Measurements from ENCODE around the gene TFF1. TPM values are rescaled to one million over a fixed set of nuclear protein-coding genes. Genes with fewer than 3 reads are reported as not detected.

TFF1 gene
- total RNA-seq, 2 donors from 2014 or later, result 0.97 to 1.7 TPM

DNA sequence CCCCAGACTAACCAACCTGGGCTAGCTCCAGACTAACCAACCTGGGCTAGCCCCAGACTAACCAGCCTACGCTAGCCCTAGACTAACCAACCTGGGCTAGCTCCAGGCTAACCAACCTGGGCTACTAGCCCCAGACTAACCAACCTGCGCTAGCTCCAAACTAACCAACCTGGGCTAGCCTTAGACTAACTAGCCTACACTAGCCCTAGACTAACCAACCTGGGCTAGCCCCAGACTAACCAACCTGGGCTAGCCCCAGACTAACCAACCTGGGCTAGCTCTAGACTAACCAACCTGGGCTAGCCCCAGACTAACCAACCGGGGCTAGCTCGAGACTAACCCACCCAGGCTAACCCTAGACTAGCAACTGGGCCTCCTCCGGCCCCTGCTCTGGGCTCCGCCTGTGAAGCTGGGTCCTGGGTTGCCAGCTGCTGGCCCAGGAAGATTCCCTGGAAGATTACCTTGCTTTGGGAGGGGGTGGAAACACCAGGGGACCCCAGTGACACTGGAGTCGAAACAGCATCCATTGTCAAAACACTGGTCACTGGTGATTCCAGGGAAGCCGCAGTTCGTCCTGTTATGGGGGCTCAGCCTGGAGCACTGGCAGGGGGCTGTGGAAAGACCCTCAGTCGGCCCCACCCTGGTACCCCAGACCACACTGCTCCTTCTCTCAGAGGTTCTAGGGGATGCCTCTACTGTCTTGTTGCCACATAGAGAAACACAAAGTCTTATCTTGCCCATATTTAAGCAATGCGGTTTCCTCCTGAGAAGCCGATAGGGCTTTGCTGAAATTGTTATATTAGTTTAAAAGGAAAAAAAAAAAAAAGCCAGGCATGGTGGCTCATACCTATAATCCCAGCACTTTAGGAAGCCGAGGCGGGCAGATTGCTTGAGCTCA lies 16.7 kb downstream of the TFF1 start:
- peaks cover 4 to 13% of the 10 kb centered on the region in 2 donors for H3K9me3 Mint-ChIP-seq
- DNase-seq (no peak), ATAC-seq (replicated peaks in 1 of 2) (no peak)
- no peaks in the 10 kb centered on the region for H3K4me1 Mint-ChIP-seq (ENCODE audit: low read depth)
- H3K27ac Mint-ChIP-seq, result no peak overlapping the region
- H3K36me3 Mint-ChIP-seq (ENCODE audit: insufficient read depth in 2 of 2), result peaks cover 0 to 6% of the 10 kb centered on the region in 2 donors
- H3K27me3 Mint-ChIP-seq (ENCODE audit: low read depth), result no peaks in the 10 kb centered on the region
- no peak overlapping the region for H3K4me3 Mint-ChIP-seq

DNA sequence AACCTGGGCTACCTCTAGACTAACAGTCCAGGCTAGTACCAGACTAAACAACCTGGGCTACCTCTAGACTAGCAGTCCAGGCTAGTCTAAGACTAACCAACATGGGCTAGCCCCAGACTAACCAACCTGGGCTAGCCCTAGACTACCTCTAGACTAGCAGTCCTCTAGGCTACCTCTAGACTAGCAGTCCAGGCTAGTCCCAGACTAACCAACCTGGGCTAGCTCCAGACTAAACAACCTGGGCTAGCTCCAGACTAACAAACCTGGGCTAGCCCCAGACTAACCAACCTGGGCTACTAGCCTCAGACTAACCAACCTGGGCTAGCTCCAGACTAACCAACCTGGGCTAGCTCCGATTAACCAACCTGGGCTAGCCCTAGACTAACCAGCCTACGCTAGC lies 17.6 kb downstream of the TFF1 start:
- ATAC-seq (replicated peaks in 1 of 2) (no peak), DNase-seq (no peak)
- peaks cover 0 to 3% of the 10 kb centered on the region in 2 donors for H3K36me3 Mint-ChIP-seq (ENCODE audit: insufficient read depth in 2 of 2)
- no peak overlapping the region for H3K4me3 Mint-ChIP-seq
- no peaks in the 10 kb centered on the region for H3K27me3 Mint-ChIP-seq (ENCODE audit: low read depth)
- H3K9me3 Mint-ChIP-seq, result peaks cover 0 to 8% of the 10 kb centered on the region in 2 donors
- H3K27ac Mint-ChIP-seq, result no peak overlapping the region
- no peaks in the 10 kb centered on the region for H3K4me1 Mint-ChIP-seq (ENCODE audit: low read depth)

GRCh38 chr21:42347601-42348327 lies 18.6 kb downstream of the TFF1 start:
- Mint-ChIP-seq H3K27me3 (ENCODE audit: low read depth) (no peaks in the 10 kb centered on the region), H3K4me1 (ENCODE audit: low read depth) (no peaks in the 10 kb centered on the region), H3K36me3 (ENCODE audit: insufficient read depth in 2 of 2) (no peaks in the 10 kb centered on the region), H3K4me3 (no peak overlapping the region), H3K27ac (no peak overlapping the region), H3K9me3 (no peaks in the 10 kb centered on the region)
- DNase-seq (no peak), ATAC-seq (replicated peaks in 1 of 2) (no peak)

DNA sequence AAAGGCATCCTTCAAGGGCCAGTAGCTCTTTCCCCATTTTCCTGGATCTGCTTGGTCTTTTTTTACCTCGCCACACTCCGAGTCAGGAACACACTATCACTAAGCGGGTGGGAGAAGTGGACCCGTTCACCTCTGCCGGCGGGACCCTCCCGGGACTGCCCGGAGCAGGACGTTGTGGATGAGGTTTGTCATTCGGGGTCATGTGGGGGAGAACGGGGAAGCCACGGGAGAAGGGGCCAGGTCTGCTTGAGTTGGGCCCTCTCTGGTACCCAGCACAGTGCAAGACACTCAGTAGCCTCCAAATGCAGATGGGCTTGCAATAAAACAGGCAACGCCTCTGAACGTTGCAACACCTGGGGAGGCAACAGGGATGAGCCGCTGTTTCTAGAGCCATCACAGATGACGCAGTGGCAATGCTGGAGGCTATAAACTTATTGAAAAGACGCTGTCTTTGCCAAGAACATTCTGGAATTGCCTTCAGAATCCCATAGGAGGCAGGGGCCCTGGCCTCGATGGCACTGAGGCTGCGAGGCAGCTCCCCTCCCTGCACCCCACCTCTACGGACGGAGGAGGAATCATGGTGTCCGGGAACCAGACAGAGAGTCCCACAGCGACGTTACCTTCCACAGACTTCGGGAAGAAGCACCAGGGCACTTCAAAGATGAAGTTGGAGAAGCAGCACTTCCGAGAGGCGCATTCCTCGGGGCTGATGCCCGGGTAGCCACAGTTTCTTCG lies 19.3 kb downstream of the TFF1 start:
- no peak overlapping the region for H3K27ac Mint-ChIP-seq
- no peaks in the 10 kb centered on the region for H3K4me1 Mint-ChIP-seq (ENCODE audit: low read depth)
- H3K4me3 Mint-ChIP-seq, result no peak overlapping the region
- no peak for DNase-seq
- no peaks in the 10 kb centered on the region for H3K27me3 Mint-ChIP-seq (ENCODE audit: low read depth)
- H3K9me3 Mint-ChIP-seq, result no peaks in the 10 kb centered on the region
- no peaks in the 10 kb centered on the region for H3K36me3 Mint-ChIP-seq (ENCODE audit: insufficient read depth in 2 of 2)
- ATAC-seq (replicated peaks in 1 of 2), result no peak

DNA sequence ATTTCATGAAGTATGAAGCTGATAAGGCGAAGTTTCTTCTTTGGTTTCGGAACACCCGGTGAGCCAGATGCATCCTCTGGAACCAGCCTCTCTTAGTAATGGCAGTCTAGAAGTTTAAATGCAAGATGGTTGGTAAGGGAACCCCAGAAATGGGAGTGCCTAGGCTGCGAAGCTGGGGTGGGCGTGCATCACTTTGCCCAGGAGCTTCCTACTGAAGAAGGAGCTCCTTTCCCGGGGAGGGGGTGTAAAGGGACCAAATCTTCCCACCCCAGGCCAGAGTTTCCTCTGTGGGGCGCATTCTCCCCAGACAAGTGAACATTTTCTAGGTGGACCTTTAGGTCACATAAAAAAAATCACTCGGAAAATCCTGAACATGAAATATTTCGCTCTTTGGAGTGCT lies 19.9 kb downstream of the TFF1 start:
- DNase-seq (no peak), ATAC-seq (replicated peaks in 1 of 2) (no peak)

DNA sequence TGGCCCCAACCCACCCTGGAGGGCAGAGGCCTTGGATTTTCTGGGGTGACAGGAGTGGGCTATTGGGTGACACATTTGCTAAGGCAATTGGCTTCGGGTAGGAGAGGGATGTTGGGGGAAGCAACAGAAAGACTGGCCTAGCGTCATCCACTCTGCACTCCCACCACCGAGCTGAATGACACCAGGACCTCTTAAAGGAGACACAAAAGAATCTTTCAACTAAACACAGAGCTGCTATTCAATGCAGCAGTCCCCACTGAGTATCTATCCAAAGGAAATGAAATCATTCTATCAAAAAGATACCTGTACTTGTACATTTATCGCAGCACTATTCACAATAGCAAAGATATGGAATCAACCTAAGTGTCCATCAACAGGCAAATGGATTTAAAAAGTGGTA lies 21.7 kb downstream of the TFF1 start:
- Mint-ChIP-seq H3K4me3 (no peak overlapping the region), H3K36me3 (ENCODE audit: insufficient read depth in 2 of 2) (no peaks in the 10 kb centered on the region), H3K27me3 (ENCODE audit: low read depth) (no peaks in the 10 kb centered on the region), H3K9me3 (no peaks in the 10 kb centered on the region), H3K27ac (no peak overlapping the region), H3K4me1 (ENCODE audit: low read depth) (peaks cover 9% of the 10 kb centered on the region)
- ATAC-seq (replicated peaks in 1 of 2) (no peak), DNase-seq (no peak)

More for the DNA sequence above, 19.9 kb downstream of the TFF1 start:
- no peak overlapping the region for H3K4me3 Mint-ChIP-seq
- no peaks in the 10 kb centered on the region for H3K27me3 Mint-ChIP-seq (ENCODE audit: low read depth)
- H3K9me3 Mint-ChIP-seq, result no peaks in the 10 kb centered on the region
- H3K27ac Mint-ChIP-seq, result no peak overlapping the region
- H3K4me1 Mint-ChIP-seq (ENCODE audit: low read depth), result no peaks in the 10 kb centered on the region
- H3K36me3 Mint-ChIP-seq (ENCODE audit: insufficient read depth in 2 of 2), result no peaks in the 10 kb centered on the region

GRCh38 chr21:42343963-42344510 lies 22.3 kb downstream of the TFF1 start:
- no peak overlapping the region for H3K27ac Mint-ChIP-seq
- no peak for DNase-seq
- no peak for ATAC-seq (replicated peaks in 1 of 2)
- no peaks in the 10 kb centered on the region for H3K9me3 Mint-ChIP-seq
- H3K27me3 Mint-ChIP-seq (ENCODE audit: low read depth), result no peaks in the 10 kb centered on the region
- H3K36me3 Mint-ChIP-seq (ENCODE audit: insufficient read depth in 2 of 2), result no peaks in the 10 kb centered on the region
- peaks cover 15% of the 10 kb centered on the region for H3K4me1 Mint-ChIP-seq (ENCODE audit: low read depth)
- H3K4me3 Mint-ChIP-seq, result no peak overlapping the region

GRCh38 chr21:42343556-42343955 lies 22.8 kb downstream of the TFF1 start:
- H3K9me3 Mint-ChIP-seq, result no peaks in the 10 kb centered on the region
- H3K36me3 Mint-ChIP-seq (ENCODE audit: insufficient read depth in 2 of 2), result no peaks in the 10 kb centered on the region
- H3K4me3 Mint-ChIP-seq, result no peak overlapping the region
- no peaks in the 10 kb centered on the region for H3K27me3 Mint-ChIP-seq (ENCODE audit: low read depth)
- DNase-seq (no peak), ATAC-seq (replicated peaks in 1 of 2) (no peak)
- H3K27ac Mint-ChIP-seq, result no peak overlapping the region
- H3K4me1 Mint-ChIP-seq (ENCODE audit: low read depth), result peaks cover 20% of the 10 kb centered on the region

DNA sequence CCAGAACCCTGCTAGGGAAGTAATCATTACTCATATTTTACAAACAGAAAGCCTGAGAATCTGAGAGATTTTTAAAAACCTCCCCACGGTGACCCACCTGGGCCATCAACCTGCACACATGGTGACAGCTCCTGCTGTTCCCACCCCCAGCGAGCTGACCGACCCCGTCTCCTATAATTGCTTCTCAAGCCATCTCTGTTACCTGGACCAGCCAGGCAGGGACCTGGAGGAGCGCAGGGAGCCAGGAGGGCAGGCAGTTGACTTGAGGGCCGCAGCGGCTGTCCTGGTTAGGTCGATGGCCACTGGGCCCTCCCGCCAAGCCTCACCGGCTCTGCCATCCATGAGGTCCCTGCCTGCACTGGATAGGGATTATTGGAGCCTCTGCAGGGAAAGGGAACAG lies 23.2 kb downstream of the TFF1 start:
- Mint-ChIP-seq H3K36me3 (ENCODE audit: insufficient read depth in 2 of 2) (no peaks in the 10 kb centered on the region), H3K27ac (no peak overlapping the region), H3K4me3 (no peak overlapping the region), H3K27me3 (ENCODE audit: low read depth) (no peaks in the 10 kb centered on the region), H3K9me3 (no peaks in the 10 kb centered on the region), H3K4me1 (ENCODE audit: low read depth) (peaks cover 25% of the 10 kb centered on the region)
- ATAC-seq (replicated peaks in 1 of 2), result no peak
- no peak for DNase-seq

DNA sequence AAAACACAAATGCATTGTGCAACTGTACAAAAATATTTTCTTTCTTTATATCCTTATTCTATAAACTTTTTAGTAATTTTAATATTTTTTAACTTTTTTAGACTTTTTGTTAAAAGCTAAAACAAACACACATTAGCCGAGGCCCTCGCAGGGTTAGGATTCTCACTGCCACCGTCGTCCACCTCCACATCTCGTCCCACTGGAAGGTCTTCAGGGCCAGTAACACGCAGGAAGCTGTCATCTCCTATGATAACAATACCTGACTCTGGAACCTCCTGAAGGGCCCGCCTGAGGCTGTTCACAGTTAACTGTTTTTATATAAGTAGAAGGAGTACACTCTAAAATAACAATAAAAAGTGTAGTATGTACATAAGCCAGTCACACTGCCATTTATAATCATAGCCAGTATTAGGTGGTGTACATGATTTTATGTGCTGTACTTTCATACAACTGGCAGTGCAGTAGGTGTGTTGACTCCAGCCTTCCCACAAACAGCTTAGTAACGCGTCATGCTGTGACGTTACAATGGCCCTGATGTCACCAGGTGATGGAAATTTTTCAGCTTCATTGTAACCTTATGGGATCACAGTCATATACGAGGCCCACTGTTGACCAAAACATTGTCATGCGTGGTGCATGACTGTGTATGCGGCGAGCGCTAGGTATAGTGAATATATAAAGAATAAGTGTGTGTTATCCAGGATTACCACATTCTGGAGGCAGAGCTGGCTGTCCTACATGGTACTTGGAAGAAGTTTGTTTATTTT lies 24.4 kb downstream of the TFF1 start:
- H3K36me3 Mint-ChIP-seq (ENCODE audit: insufficient read depth in 2 of 2), result peaks cover 0 to 2% of the 10 kb centered on the region in 2 donors

GRCh38 chr21:42340187-42341050 lies 25.9 kb downstream of the TFF1 start:
- DNase-seq (no peak), ATAC-seq (replicated peaks in 1 of 2) (no peak)
- Mint-ChIP-seq H3K27ac (no peak overlapping the region), H3K4me3 (no peak overlapping the region), H3K9me3 (no peaks in the 10 kb centered on the region), H3K4me1 (ENCODE audit: low read depth) (peaks cover 32% of the 10 kb centered on the region), H3K36me3 (ENCODE audit: insufficient read depth in 2 of 2) (peaks cover 0 to 2% of the 10 kb centered on the region in 2 donors), H3K27me3 (ENCODE audit: low read depth) (peaks cover 13% of the 10 kb centered on the region)

More for the DNA sequence above, 24.4 kb downstream of the TFF1 start:
- no peak for ATAC-seq (replicated peaks in 1 of 2)
- Mint-ChIP-seq H3K27me3 (ENCODE audit: low read depth) (peaks cover 9% of the 10 kb centered on the region), H3K4me3 (no peak overlapping the region), H3K4me1 (ENCODE audit: low read depth) (peaks cover 32% of the 10 kb centered on the region), H3K9me3 (no peaks in the 10 kb centered on the region), H3K27ac (no peak overlapping the region)
- DNase-seq, result no peak

Measured in activated T-cell treated with anti-CD3 and anti-CD28 coated beads, Interleukin-2, amount 50 U/mL, for 72 hours (primary cell).